ENCODE data around the gene CCN2.

DNA sequence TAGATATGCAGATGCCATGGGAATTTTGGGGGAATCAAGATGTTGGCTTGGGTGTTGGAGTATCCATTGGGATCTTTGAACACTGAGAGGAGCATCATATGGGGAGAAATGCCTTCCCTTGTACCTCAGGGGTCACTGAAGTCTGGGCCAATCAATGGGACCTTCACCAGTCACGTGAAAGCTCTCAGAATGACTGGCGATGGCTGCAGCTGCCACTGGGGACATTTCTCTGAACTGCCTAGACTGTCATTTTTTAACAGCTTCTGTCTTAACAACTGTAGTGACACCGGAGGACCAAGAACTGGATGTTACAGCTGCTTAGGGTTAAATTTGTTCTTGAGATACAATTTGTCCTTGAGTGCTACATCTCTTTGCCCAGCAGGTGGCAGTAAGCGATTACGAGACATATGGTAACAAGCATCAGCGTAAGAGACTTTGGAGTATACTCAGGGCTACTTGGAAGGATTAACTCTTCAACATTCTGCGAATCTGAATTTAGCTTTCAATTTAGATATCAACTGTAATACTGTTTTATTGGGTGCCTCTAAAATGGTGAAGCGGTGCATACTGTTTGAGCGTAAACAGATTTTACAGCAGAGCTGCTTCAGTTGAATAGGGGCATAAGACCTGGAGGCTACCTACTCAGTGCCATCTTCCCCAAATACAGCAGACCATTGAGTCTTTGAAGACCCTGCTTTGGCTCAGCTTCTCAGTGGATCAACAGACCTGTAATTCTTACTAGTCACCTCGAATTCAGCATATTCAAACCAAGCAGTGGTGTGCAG lies 36.0 kb downstream of the CCN2 start:
- TF ChIP-seq, protein P1, sequence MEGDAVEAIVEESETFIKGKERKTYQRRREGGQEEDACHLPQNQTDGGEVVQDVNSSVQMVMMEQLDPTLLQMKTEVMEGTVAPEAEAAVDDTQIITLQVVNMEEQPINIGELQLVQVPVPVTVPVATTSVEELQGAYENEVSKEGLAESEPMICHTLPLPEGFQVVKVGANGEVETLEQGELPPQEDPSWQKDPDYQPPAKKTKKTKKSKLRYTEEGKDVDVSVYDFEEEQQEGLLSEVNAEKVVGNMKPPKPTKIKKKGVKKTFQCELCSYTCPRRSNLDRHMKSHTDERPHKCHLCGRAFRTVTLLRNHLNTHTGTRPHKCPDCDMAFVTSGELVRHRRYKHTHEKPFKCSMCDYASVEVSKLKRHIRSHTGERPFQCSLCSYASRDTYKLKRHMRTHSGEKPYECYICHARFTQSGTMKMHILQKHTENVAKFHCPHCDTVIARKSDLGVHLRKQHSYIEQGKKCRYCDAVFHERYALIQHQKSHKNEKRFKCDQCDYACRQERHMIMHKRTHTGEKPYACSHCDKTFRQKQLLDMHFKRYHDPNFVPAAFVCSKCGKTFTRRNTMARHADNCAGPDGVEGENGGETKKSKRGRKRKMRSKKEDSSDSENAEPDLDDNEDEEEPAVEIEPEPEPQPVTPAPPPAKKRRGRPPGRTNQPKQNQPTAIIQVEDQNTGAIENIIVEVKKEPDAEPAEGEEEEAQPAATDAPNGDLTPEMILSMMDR (IDR thresholded peaks at IDR 0.05; ENCODE audit: insufficient read depth, low read depth, low read length): peak; percentile 95
- TF ChIP-seq EZH2 (IDR thresholded peaks at IDR 0.05; ENCODE audit: insufficient read depth, low read length): no peak
